Mucosa of stomach (tissue), 1 donor: ENCODE results near the gene SLC16A7.

Source experiments
- H3K27me3 ChIP-seq: one replicate; pipeline ENCODE4 v1.7.0; 2013; ENCODE audit warnings: mild to moderate bottlenecking, low read length; ENCODE audit not compliant: control insufficient read depth, insufficient read depth
- H3K36me3 ChIP-seq: one replicate; pipeline ENCODE4 v1.7.0; 2013; ENCODE audit warnings: low read length; ENCODE audit not compliant: control insufficient read depth, insufficient read depth
- H3K4me1 ChIP-seq: one replicate; pipeline ENCODE4 v1.7.0; 2013; ENCODE audit warnings: mild to moderate bottlenecking, low read length; ENCODE audit not compliant: control insufficient read depth, insufficient read depth
- H3K4me3 ChIP-seq: one replicate; pipeline ENCODE4 v1.7.0; 2013; ENCODE audit warnings: low read length
- H3K9ac ChIP-seq: one replicate; pipeline ENCODE4 v1.7.0; 2013; ENCODE audit warnings: mild to moderate bottlenecking, low read length, moderate library complexity
- H3K9me3 ChIP-seq: one replicate; pipeline ENCODE4 v1.7.0; 2013; ENCODE audit warnings: mild to moderate bottlenecking, low read length, moderate library complexity; ENCODE audit not compliant: control insufficient read depth
- donor health status: Pancreatic carcinoma.

Gene SLC16A7, protein sequence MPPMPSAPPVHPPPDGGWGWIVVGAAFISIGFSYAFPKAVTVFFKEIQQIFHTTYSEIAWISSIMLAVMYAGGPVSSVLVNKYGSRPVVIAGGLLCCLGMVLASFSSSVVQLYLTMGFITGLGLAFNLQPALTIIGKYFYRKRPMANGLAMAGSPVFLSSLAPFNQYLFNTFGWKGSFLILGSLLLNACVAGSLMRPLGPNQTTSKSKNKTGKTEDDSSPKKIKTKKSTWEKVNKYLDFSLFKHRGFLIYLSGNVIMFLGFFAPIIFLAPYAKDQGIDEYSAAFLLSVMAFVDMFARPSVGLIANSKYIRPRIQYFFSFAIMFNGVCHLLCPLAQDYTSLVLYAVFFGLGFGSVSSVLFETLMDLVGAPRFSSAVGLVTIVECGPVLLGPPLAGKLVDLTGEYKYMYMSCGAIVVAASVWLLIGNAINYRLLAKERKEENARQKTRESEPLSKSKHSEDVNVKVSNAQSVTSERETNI

GRCh38 chr12:59595883-59596540 is at the start of gene SLC16A7:
SLC16A7 (plus strand) TSS chr12:59596029; CDS start chr12:59704802, 108,773 bp downstream.
- Histone ChIP-seq H3K4me3 (peak within 1 kb of the TSS; percentile 75), H3K9me3 (no peaks in the 10 kb centered on the region), H3K36me3 (no peaks in the 10 kb centered on the region), H3K27me3 (no peaks in the 10 kb centered on the region), H3K9ac (peak within 1 kb of the TSS; percentile 72), H3K4me1 (peaks cover 4% of the 10 kb centered on the region)

DNA sequence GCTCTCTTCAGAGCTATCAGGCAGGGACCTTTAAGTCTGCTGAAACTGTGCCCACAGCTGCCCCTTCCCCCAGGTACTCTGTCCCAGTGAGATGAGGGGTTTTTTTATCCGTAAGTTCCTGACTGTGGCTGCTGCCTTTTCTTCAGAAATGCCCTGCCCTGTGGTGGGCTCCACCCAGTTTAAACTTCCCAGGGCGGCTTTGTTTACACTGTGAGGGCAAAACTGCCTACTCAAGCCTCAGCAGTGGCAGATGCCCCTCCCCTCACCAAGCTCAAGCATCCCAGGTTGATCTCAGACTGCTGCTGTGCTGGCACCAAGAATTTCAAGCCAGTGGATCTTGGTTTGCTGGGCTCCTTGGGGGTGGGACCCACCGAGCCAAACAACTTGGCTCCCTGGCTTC is 46.9 kb upstream of the SLC16A7 start:
- no peak overlapping the region for H3K9ac ChIP-seq

GRCh38 chr12:59559696-59560095 is 36.1 kb upstream of the SLC16A7 start:
- no peaks in the 10 kb centered on the region for H3K9me3 ChIP-seq

More for the DNA sequence above, 46.9 kb upstream of the SLC16A7 start:
- H3K27me3 ChIP-seq, result no peaks in the 10 kb centered on the region
- peaks cover 3% of the 10 kb centered on the region for H3K4me1 ChIP-seq
- no peak overlapping the region for H3K4me3 ChIP-seq
- no peaks in the 10 kb centered on the region for H3K9me3 ChIP-seq
- no peaks in the 10 kb centered on the region for H3K36me3 ChIP-seq

GRCh38 chr12:59570145-59570544 is 25.7 kb upstream of the SLC16A7 start:
- Histone ChIP-seq H3K4me1 (no peaks in the 10 kb centered on the region), H3K36me3 (no peaks in the 10 kb centered on the region), H3K27me3 (no peaks in the 10 kb centered on the region), H3K4me3 (no peak overlapping the region), H3K9me3 (no peaks in the 10 kb centered on the region), H3K9ac (no peak overlapping the region)

More at GRCh38 chr12:59559696-59560095, 36.1 kb upstream of the SLC16A7 start:
- Histone ChIP-seq H3K27me3 (no peaks in the 10 kb centered on the region), H3K36me3 (no peaks in the 10 kb centered on the region), H3K4me3 (no peak overlapping the region), H3K4me1 (no peaks in the 10 kb centered on the region), H3K9ac (no peak overlapping the region)

DNA sequence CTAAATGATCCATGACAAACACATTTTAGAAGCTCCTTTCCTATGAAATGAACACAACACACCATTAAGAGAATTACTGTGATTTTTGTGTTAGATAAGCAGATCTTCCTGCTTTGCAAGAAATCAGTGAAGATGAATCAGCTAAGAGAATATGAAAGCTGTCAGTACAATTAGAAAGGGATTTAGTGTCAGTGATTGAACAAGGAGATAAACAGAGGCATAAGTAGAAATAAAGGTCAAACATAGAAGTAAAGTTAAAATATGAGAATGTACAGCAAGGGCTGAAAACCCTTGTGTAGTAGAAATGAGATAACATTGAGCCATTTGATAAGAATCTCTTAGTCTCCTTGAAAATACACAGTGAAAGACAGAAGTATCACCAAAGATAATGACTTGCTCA is 21.4 kb upstream of the SLC16A7 start:
- H3K9ac ChIP-seq, result no peak overlapping the region
- no peaks in the 10 kb centered on the region for H3K36me3 ChIP-seq
- no peaks in the 10 kb centered on the region for H3K27me3 ChIP-seq
- no peaks in the 10 kb centered on the region for H3K9me3 ChIP-seq
- no peak overlapping the region for H3K4me3 ChIP-seq
- no peaks in the 10 kb centered on the region for H3K4me1 ChIP-seq

- H3K4me3 ChIP-seq, result no peak overlapping the region
- no peaks in the 10 kb centered on the region for H3K36me3 ChIP-seq
- no peaks in the 10 kb centered on the region for H3K27me3 ChIP-seq
- H3K9ac ChIP-seq, result no peak overlapping the region
- H3K4me1 ChIP-seq, result no peaks in the 10 kb centered on the region
- H3K9me3 ChIP-seq, result no peaks in the 10 kb centered on the region
Measured at GRCh38 chr12:59575826-59576225, 20.0 kb upstream of the SLC16A7 start.

GRCh38 chr12:59578254-59578653 is 17.6 kb upstream of the SLC16A7 start:
- H3K4me3 ChIP-seq, result no peak overlapping the region
- no peaks in the 10 kb centered on the region for H3K27me3 ChIP-seq
- no peaks in the 10 kb centered on the region for H3K9me3 ChIP-seq
- no peak overlapping the region for H3K9ac ChIP-seq
- H3K4me1 ChIP-seq, result no peaks in the 10 kb centered on the region
- H3K36me3 ChIP-seq, result no peaks in the 10 kb centered on the region

DNA sequence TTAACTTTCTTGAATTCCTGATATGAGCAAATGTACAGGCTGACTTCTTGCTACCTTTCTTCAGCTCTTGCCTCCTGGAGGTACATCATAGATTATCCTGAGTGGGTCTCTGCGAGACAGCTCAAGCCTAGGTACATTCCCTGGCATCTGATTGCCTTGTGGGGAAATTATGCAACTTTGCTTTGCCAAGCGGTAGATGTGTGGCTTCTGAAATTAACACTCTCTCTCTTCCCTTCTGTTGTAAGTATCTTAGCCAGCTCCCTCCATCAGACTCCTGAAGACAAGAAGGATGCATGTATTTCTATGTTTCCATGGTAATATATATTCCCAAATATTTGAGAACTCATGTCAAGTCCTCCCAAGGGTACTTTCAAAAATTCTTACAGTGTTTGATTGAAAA is 16.2 kb upstream of the SLC16A7 start:
- H3K27me3 ChIP-seq, result no peaks in the 10 kb centered on the region
- no peaks in the 10 kb centered on the region for H3K36me3 ChIP-seq
- H3K4me1 ChIP-seq, result no peaks in the 10 kb centered on the region
- no peaks in the 10 kb centered on the region for H3K9me3 ChIP-seq
- H3K4me3 ChIP-seq, result no peak overlapping the region
- H3K9ac ChIP-seq, result no peak overlapping the region

GRCh38 chr12:59580050-59580449 is 15.8 kb upstream of the SLC16A7 start:
- no peak overlapping the region for H3K4me3 ChIP-seq
- H3K36me3 ChIP-seq, result no peaks in the 10 kb centered on the region
- H3K9ac ChIP-seq, result no peak overlapping the region
- no peaks in the 10 kb centered on the region for H3K4me1 ChIP-seq
- H3K27me3 ChIP-seq, result no peaks in the 10 kb centered on the region
- no peaks in the 10 kb centered on the region for H3K9me3 ChIP-seq

- Histone ChIP-seq H3K27me3 (no peaks in the 10 kb centered on the region), H3K36me3 (no peaks in the 10 kb centered on the region), H3K9ac (no peak overlapping the region), H3K4me3 (no peak overlapping the region), H3K4me1 (no peaks in the 10 kb centered on the region), H3K9me3 (no peaks in the 10 kb centered on the region)
Measured at GRCh38 chr12:59583003-59583712, 12.7 kb upstream of the SLC16A7 start.

DNA sequence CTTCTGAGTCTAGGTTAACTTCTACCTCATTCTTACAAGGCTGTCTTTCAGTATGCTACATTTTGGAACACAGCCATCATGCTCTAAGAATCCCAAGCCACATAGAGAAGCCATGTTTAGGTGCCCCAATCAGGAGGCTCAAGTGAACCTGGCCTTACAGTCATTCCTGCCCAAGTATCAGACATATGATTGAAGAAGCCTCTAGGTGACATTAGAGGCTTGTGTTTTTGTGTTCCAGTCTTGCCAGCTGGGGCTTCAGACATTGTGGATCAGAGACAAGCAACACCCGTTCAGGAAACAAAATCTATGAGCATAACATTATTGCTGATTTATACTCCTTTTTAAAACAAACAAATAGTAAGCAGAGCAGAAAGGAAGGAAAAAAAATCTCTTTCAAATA is 8.1 kb upstream of the SLC16A7 start:
- Histone ChIP-seq H3K9ac (no peak overlapping the region), H3K27me3 (no peaks in the 10 kb centered on the region), H3K9me3 (no peaks in the 10 kb centered on the region), H3K36me3 (no peaks in the 10 kb centered on the region), H3K4me3 (no peak overlapping the region), H3K4me1 (no peaks in the 10 kb centered on the region)

- Histone ChIP-seq H3K36me3 (no peaks in the 10 kb centered on the region), H3K9me3 (no peaks in the 10 kb centered on the region), H3K4me1 (peaks cover 4% of the 10 kb centered on the region), H3K27me3 (no peaks in the 10 kb centered on the region), H3K4me3 (no peak overlapping the region), H3K9ac (no peak overlapping the region)
Measured at GRCh38 chr12:59593761-59594160, 2.1 kb upstream of the SLC16A7 start.
